HG02840 (cell line): ENCODE data around the gene S100A16.
"Not testable (repeated sequence)": the region's sequence is repeated elsewhere in the genome, so short reads cannot be mapped to it uniquely, and the experiment has no call there.

Experiments
- ATAC-seq: cut with Tn5 transposase; IDR thresholded peaks from one replicate; pipeline ENCODE4 v1.9.1; 2021; ENCODE audit warnings: mild to moderate bottlenecking, moderate library complexity, moderate number of reproducible peaks; ENCODE audit not compliant: unreplicated experiment, low FRiP score

S100A16 gene

GRCh38 chr1:153566414-153567371 lies 46.2 kb downstream of the S100A16 start:
- no peak for ATAC-seq

DNA sequence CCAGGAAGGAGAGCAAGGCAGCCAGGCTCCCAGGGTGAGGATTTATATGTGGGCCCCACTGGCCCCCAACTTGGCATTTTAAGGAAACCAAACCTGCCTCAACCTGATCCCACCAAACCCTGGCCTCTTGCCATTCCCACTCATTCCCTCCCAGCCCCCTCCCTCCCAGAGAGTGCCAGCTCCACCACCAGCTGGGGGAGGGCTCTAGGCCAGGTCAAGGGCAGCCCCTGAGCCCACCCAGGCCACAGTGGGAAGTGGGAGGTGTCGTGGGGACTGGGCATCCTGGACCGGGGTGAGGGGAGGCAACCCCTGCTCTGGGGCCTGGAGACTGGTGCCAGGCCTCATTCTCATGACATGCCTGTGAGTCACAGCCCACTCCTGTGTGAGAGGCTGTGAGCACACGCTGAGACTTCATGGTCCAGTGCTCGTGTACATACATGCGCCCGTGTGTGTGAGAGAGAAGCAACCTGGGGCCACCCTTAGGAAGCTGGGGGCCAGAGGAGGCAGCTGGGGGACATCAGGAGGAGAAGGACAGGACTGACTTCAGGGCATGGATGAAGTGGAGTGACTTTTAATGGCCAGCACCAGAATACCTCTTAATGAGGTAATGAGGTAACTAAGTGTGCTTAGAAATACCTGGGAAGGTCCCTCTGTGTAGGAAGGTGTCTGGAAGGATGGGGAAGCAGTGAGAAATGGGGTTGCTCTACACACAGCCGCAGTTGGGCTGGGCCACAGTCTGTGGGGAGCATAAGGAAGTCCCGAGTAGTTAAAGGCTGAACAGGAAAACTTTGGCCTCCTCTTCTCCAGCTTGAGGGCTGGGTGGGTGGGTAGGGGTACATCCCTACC lies 47.2 kb downstream of the S100A16 start, which contains the start of gene S100A2:
S100A2 (minus strand) TSS at position 316 of the 846 bp plus-strand sequence. CDS start 1,967 bp downstream, outside the sequence.
- no peak for ATAC-seq

DNA sequence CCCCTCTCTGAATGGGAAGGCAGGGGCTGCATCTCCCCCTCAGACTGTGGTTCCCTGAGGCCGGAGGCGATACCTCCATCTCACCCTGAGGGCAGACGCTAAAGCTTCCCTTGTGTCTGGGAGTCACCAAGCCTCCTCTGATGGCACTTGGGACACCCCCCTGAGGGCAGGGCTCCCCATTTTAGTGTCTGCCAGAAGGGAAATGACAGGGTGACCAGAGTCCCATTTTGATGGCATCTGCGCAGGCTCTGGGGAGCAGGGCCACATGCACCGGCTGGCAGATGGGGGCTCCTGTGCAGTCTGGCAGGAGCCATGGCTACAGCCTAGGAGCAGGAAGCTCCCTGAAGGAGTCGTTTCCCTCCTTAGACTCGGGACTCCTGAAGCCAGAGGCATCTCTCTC lies 48.9 kb downstream of the S100A16 start:
- no peak for ATAC-seq

DNA sequence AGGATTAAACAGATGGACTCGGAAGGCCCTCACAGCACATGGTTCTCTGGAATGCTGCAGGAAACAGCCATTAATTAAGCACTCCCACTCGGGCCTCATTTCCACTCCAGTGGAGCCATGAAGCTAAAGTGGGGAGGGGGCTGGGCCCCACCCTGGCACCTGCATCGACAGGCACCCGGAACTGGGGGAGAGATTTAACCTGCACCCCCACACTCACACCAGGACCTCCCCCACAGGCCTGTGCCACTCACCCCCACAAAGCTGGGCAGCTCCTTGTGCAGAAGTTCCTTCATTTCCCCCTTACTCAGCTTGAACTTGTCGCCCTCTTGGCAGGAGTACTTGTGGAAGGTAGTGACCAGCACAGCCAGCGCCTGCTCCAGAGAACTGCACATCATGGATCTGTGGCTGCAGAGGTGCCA lies 49.4 kb downstream of the S100A16 start:
- ATAC-seq, result no peak

DNA sequence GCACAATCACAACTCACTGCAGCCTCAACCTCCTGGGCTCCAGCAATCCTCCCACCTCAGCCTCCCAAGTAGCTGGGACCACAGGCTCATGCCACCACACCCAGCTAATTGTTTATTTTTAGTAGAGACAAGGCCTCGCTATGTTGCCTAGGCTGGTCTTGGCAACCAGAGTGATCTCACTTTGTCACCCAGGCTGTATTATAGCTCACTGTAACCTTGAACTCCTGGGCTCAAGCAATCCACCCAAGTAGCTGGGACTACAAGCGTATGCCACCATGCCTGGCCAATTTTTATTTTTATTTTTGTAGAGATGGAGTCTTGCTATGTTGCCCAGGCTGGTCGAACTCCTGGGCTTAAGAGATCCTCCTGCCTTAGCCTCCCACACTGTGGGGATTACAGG lies 50.9 kb downstream of the S100A16 start:
- ATAC-seq, result not testable (repeated sequence)

DNA sequence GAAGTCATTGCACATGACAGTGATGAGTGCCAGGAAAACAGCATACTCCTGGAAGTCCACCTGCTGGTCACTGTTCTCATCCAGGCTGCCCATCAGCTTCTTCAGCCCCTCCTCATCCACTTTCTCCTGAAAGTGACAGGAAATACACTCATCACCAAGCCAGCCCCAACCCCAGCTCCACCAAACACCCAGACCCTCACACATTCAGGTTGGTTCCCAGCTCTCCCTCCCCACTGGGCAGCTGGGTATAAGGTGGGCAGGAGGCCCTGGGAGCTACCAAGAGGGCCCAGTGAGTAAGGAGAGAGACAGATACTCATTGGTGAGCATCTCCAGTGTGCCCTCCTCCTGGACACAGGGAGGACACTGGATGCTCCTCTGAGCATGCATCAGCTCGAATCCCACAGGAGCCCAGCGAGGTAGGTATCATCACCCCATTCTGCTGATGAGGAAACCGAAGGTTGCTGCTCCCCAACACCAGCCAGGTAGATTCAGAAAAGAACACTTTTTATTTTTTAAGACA lies 51.4 kb downstream of the S100A16 start:
- ATAC-seq, result no peak

- ATAC-seq, result no peak
Observed at GRCh38 chr1:153560771-153561465, 52.0 kb downstream of the S100A16 start.

DNA sequence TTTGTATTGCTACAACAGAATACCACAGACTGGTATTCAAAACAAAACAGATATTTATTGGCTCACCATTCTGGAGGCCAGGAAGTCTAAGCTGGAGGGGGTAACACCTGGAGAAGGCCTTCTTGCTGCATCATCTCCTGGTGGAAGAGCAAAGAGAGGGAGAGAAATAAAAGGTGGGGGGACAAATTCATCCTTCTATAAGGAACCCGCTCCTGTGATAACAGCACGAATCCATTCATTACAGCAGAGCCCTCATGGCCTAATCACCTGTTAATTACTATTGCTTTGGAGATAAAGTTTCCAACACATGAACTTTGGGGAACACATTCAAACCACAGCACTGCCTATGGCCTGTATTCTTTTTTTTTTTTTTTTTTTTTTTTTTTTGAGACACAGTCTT lies 52.7 kb downstream of the S100A16 start:
- no peak for ATAC-seq

- ATAC-seq, result no peak
Observed at GRCh38 chr1:153557877-153558276, 55.1 kb downstream of the S100A16 start.
